Stimulated activated CD8-positive, alpha-beta memory T cell treated with anti-CD3 and anti-CD28 coated beads, Interleukin-4, amount 100 ng/mL, for 4 hours (primary cell): ENCODE measurements around the gene E2F2.
A peak's percentile ranks its signal among the peaks of the same experiment; 100 is the strongest.
"Not testable (repeated sequence)": the region's sequence is repeated elsewhere in the genome, so short reads cannot be mapped to it uniquely, and the experiment has no call there.

ENCODE experiments used
- DNase-seq, 2 donors: peaks; one replicate each; pipeline ENCODE4 v3.0.0-alpha.2; 2020; ENCODE audit warnings: low read depth in 2 of 2, low spot score in 1 of 2

E2F2 gene

GRCh38 chr1:23548704-23549143 is 17.7 kb upstream of the E2F2 start:
- DNase-seq: no peak

DNA sequence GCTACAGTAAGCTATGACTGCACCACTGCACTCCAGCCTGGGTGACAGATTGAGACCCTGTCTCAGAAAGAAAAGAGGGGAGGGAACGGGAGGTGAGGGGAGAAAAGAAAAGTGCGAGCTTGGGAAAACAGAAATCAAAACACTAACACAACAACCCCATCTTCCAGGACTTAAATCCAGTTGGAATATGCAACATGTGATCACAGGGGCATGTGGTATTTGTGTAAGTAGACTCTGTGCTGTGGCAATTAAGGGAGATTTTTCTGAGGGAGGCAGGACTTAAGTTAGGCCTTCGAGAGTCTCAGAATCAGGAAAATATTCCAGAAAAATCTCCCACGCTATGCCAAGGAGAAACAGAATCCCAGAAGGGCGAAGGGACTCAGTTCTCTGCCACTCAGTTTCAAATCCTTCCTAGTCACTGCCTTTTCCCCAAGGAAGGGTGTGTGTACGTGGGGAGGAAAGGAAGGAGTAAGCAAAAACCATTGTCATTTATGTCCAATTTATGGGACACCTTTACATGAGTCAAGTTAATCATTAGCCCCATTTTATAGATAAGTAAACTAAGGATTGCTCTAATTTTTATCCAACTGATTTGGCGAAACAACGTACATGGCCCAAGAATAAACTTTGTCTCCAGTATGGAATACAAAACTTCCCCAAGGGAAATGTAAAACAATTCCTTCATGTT is 16.0 kb upstream of the E2F2 start:
- DNase-seq: no peak

GRCh38 chr1:23545851-23546250 is 14.8 kb upstream of the E2F2 start:
- DNase-seq: no peak

DNA sequence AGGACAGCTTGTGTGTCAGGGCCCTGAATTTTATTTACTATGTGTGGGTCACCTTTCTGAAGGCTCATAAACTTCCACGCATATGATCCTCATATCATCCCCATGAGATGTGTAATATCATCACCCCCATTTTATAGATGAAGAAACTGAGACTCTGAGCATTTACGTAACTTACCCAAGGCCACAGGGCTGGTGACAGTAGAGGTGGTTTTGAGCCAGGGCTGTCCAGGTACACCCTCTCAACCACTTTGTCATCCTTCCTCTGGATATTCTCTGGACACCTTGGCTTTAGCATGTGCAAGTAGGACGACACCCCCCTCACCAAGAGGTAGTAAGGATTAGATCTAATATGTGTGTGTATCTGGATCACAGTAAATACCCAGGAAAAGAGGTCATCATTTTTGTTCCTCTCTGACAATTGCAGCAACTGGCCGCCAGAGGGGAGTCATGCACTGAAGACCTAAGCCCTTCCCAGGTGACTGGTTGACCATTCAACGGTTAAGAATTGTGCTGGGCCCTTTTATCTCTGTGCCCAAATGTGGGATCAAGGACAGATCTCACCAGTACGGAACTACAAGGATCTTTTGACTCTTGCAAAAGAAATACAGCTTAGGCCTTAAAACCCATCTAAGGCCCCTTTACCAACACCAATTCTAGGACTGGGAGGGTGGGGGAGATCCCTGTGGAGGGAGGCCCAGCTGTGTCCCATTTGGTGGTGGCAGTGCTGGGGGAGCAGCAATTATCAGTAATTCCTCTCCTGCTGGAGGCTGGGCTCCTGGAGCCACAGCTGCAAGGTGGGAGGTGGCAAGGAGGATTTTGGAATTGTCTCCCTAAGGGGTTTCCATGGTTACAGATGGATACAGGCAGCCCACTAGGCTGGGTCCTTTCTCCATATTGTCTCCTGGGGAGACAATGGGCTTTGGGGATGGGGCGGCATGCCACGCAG is 13.7 kb upstream of the E2F2 start:
- DNase-seq: peak; percentile 42 to 43

- DNase-seq: no peak
Measured at GRCh38 chr1:23543707-23544443, 12.8 kb upstream of the E2F2 start.

DNA sequence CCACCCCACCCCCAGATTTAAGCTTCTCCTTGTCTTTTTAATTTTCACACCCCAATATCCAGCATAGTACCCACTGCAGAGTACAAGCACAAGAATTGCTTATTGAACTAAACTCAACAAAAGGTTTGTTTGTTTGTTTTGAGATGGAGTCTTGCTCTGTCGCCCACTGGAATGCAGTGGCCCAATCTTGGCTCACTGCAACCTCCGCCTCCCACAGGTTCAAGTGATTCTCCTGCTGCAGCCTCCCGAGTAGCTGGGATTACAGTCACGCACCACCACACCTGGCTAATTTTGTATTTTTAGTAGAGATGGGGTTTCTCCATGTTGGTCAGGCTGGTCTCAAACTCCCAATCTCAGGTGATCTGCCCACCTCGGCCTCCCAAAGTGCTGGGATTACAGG is 11.9 kb upstream of the E2F2 start:
- not testable (repeated sequence) for DNase-seq

- peak; percentile 82 to 89 for DNase-seq
Measured at GRCh38 chr1:23539698-23540266, 8.7 kb upstream of the E2F2 start.

DNA sequence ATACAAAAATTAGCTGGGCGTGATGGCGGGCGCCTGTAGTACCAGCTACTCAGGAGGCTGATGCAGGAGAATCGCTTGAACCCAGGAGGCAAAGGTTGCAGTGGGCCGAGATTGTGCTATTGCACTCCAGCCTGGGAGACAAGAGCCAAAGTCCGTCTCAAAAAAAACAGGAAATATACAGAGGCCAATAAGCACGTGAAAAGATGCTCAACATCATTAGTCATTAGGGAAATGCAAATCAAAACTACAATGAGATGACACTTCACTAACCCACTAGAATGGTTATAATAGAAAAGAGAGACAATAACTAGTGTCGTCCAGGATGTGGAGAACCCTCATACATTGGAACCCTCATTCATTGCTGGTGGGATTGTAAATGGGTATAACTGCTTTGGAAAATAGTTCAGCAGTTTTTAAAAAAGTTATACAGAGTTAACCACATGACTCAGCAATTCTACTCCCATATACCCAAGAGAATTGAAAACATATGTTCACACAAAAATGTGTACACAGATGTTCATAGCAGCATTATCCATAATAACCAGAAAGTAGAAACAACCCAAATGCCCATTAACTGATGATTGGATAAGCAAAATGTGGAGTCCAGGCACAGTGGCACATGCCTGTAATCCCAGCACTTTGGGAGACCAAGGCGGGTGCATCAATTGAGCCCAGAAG is 6.4 kb upstream of the E2F2 start:
- DNase-seq: no peak

DNA sequence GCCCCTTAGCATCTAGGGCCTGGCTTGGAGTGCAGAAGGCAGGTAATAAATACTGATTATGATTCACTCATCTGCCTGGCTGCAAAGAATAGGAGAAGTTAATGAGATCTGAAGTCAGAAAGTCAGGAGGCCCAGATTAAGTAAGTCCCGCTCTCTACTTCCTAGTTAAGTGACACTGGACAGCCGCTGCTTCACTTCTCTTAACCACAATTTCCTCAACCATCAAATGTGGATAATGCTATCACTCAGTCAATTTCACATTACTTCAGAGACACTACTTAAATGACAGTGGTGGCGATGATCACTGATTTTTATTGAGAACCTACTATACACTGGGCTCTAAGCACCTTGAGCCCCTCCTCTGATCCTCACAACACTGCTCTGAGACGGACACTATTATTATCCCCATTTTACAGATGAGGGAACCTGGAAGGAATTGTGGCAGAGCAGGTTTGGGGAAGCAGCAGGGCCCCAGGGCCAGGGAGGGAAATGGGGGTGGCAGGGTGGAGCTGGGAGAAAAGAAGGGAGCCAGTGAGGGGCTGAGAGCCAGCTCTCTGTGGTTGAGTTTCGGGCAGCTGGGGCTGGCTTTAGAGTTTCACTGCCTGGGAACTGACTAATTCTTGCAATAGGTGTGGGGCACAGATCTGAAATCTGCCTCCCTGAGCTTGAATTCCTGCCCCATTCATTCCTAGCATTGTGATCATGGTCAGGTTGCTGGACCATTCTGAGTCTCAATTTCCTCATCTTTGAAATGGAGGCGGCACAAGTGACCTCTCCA is 2.4 kb upstream of the E2F2 start:
- DNase-seq: no peak

DNA sequence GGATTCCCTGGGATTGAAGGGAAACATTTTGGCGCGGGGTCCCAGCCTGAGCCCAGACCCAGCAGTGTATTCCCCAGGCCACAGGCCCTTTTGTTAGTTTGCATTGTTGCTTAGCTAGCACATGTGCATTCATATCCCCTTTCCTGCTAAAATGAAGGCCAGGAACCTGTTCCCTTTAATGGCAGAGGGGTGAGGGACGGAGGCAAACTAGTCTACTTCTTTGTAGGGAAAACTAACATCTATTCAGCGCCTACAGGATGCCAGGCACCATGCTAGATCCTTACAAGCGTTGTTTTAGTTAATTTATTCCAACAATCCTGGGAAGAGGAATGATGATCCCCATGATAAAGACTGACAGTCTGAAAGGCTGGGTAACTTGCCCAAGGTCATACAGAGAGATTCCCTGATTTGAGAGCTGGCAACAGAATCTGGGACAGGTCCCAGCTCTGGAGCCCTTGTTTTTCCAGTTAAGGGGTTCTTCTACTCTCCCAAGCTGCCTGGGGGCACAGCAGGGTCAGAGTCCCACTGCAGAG is 595 bp upstream of the E2F2 start:
- no peak for DNase-seq

DNA sequence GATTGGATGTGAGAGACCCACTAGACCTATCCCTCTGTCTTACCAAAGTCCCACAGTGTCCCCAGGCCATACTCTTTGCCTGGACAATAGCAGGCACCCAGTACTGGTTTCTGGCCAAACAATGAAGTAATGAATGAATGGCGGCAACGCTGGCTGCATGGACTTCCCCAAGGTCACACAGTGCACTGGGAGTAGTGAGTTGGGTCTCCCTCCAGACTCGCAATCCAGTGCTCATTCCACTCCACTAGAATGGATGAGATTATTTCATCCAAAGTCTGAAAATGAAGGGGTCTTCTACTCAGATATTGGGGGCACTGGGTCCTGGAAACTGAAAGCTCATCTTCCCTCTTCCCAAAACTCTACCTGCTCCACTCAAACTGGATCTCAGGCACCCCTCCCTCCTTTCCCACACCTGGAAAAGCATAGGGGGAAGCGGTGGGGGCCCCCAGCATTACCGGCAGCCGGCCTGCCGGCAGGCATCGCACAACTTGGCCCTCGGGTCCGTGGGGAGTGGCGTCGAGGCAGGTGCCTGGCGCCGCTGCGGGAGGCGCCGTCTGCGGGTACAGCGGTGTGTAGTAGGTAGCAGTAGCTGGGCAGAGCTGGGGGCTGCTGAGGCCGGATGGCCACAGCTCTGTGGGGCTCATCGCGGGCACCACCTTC is 816 bp downstream of the E2F2 start:
- no peak for DNase-seq

- no peak for DNase-seq
Measured at GRCh38 chr1:23529146-23530086, 1.6 kb downstream of the E2F2 start.

- peak; percentile 53 to 54 for DNase-seq
Measured at GRCh38 chr1:23528250-23528978, 2.6 kb downstream of the E2F2 start.

DNA sequence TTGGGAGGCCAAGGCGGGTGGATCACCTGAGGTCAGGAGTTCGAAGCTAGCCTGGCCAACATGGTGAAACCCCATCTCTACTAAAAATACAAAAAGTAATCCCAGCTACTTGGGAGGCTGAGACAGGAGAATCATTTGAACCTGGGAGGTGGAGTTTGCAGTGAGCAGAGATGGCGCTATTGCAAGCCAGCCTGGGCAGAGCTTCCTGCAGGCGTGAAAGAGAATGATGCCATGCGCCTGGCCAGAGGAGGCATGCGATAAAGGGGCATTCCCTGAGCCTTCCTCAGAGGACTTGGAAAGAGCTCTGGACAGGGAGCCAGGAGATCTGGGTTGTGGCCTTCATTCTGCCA is 3.2 kb downstream of the E2F2 start:
- no peak for DNase-seq

DNA sequence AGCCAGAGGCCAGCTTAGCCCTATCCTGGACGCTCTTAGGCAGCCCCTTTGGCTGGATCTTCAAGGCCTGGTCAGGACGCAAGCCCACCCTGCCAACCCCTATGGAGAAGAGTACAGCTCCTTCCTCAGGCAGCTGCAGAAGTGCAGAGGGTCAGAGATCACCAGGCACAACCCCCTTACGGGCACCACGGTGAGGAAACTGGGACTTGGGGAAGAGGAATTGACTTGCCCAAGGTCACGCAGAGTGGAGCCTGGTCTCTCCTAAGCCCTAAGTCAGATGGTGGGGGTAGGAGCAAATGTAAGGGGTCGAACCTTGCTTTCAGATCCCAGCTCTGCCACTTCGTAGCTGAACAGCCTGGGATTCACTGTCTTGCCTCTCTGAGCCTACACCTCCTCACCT is 3.7 kb downstream of the E2F2 start:
- DNase-seq: no peak

- DNase-seq: no peak
Measured at GRCh38 chr1:23526329-23527041, 4.5 kb downstream of the E2F2 start.
